IMR-90 (cell line): Measurements from ENCODE around the gene PLEKHG5. TPM values are rescaled to one million over a fixed set of nuclear protein-coding genes. Genes with fewer than 3 reads are reported as not detected.

Experiments
- ATAC-seq: fragments of 200-7000 bp; cut with Tn5 transposase; 2 replicates; pipeline ENCODE4 v1.9.1; 2020; ENCODE audit warnings: low read depth, mild to moderate bottlenecking, moderate library complexity
- BruUV-seq: library from RNA; stranded (reverse); fragments of 400-500 nt; replicated peaks from 2 replicates; lab custom pipeline; 2021; lab: Mats Ljungman, UMichigan
- CTCF ChIA-PET: fragments of 300-600 bp; formaldehyde crosslinking; extraction: SDS; loops from one replicate; lab custom pipeline; 2021; ENCODE audit warnings: antibody characterized with exemption; lab: Yijun Ruan, JAX
- POLR2A ChIA-PET: fragments of 300-600 bp; sonication (Branson Sonifier 250); formaldehyde crosslinking; loops from one replicate; lab custom pipeline; 2022; ENCODE audit warnings: antibody characterized with exemption; ENCODE audit not compliant: unreplicated experiment; lab: Charles Lee
- DNase-seq: peaks from one replicate; pipeline ENCODE4 v3.0.0; 2013
- H2AFZ ChIP-seq: replicated peaks from 2 replicates; pipeline ENCODE3; 2013; ENCODE audit warnings: low read length, mild to moderate bottlenecking; ENCODE audit not compliant: poor library complexity
- H2AK5ac ChIP-seq: 2 replicates; pipeline ENCODE4 v1.6.1; 2013; ENCODE audit warnings: low read depth, low read length, inconsistent platforms
- H2AK9ac ChIP-seq: replicated peaks from 2 replicates; pipeline ENCODE3; 2013; ENCODE audit warnings: mild to moderate bottlenecking, low read depth, low read length, moderate library complexity; ENCODE audit not compliant: poor library complexity
- H2BK120ac ChIP-seq: 2 replicates; pipeline ENCODE4 v1.6.1; 2013; ENCODE audit warnings: low read depth, low read length, inconsistent platforms
- H2BK15ac ChIP-seq: 3 replicates; pipeline ENCODE4 v1.6.1; 2013; ENCODE audit warnings: low read depth, low read length, inconsistent platforms
- H2BK20ac ChIP-seq: 2 replicates; pipeline ENCODE4 v1.6.1; 2013; ENCODE audit warnings: low read depth, mild to moderate bottlenecking, inconsistent platforms, low read length, moderate library complexity
- H2BK5ac ChIP-seq: 2 replicates; pipeline ENCODE4 v1.6.1; 2013; ENCODE audit warnings: mild to moderate bottlenecking, low read depth, low read length, inconsistent platforms; ENCODE audit not compliant: poor library complexity, severe bottlenecking
- H3K14ac ChIP-seq: replicated peaks from 2 replicates; pipeline ENCODE4 v1.6.1; 2013; ENCODE audit warnings: low read depth, low read length, inconsistent platforms
- H3K18ac ChIP-seq: 2 replicates; pipeline ENCODE4 v1.6.1; 2013; ENCODE audit warnings: low read depth, low read length, control low read depth
- H3K23ac ChIP-seq: 2 replicates; pipeline ENCODE4 v1.6.1; 2013; ENCODE audit warnings: low read depth, low read length, inconsistent platforms
- H3K27ac ChIP-seq: 2 replicates; pipeline ENCODE4 v1.5.1; 2013; ENCODE audit warnings: mild to moderate bottlenecking, control low read depth, low read length; ENCODE audit not compliant: insufficient read depth
- H3K27me3 ChIP-seq: 2 replicates; pipeline ENCODE4 v1.6.1; 2013; ENCODE audit warnings: low read length; ENCODE audit not compliant: control insufficient read depth, insufficient read depth
- H3K36me3 ChIP-seq: 2 replicates; pipeline ENCODE4 v1.6.1; 2013; ENCODE audit warnings: low read length, mixed read lengths; ENCODE audit not compliant: control insufficient read depth, insufficient read depth
- H3K4ac ChIP-seq: 2 replicates; pipeline ENCODE4 v1.6.1; 2013; ENCODE audit warnings: low read depth, low read length, inconsistent platforms
- H3K4me1 ChIP-seq: 2 replicates; pipeline ENCODE4 v1.6.1; 2013; ENCODE audit warnings: low read length, mixed read lengths; ENCODE audit not compliant: control insufficient read depth, insufficient read depth
- H3K4me2 ChIP-seq: 2 replicates; pipeline ENCODE4 v1.6.1; 2013; ENCODE audit warnings: low read depth, mild to moderate bottlenecking, control low read depth, low read length, moderate library complexity
- H3K4me3 ChIP-seq: 2 replicates; pipeline ENCODE4 v1.5.1; 2013; ENCODE audit warnings: low read depth, mild to moderate bottlenecking, control low read depth, low read length, moderate library complexity; ENCODE audit not compliant: insufficient read depth
- H3K56ac ChIP-seq: 2 replicates; pipeline ENCODE4 v1.6.1; 2013; ENCODE audit warnings: low read length, inconsistent platforms; ENCODE audit not compliant: insufficient read depth; ENCODE audit errors: extremely low read depth
- H3K79me1 ChIP-seq, 2 experiments: 2 replicates each; pipeline ENCODE4 v1.6.1; 2013; ENCODE audit warnings: low read length in 2 of 2, inconsistent platforms in 1 of 2, low read depth in 1 of 2
- H3K9ac ChIP-seq: 2 replicates; pipeline ENCODE4 v1.6.1; 2013; ENCODE audit warnings: low read depth, low read length, control low read depth
- H3K9me1 ChIP-seq: 2 replicates; pipeline ENCODE4 v1.6.1; 2013; ENCODE audit warnings: low read length, inconsistent platforms; ENCODE audit not compliant: insufficient read depth
- H3K9me3 ChIP-seq: 2 replicates; pipeline ENCODE4 v1.6.1; 2013; ENCODE audit warnings: low read length; ENCODE audit not compliant: control insufficient read depth, insufficient read depth
- H4K20me1 ChIP-seq: 2 replicates; pipeline ENCODE4 v1.6.1; 2013; ENCODE audit warnings: low read length, inconsistent platforms; ENCODE audit not compliant: insufficient read depth
- H4K5ac ChIP-seq: 2 replicates; pipeline ENCODE4 v1.6.1; 2013; ENCODE audit warnings: mild to moderate bottlenecking, low read depth, low read length, control low read depth
- H4K8ac ChIP-seq, 2 experiments: 2 replicates each; pipeline ENCODE4 v1.6.1; 2013; ENCODE audit warnings: low read depth in 2 of 2, low read length in 2 of 2, control low read depth in 1 of 2, inconsistent platforms in 1 of 2
- H4K91ac ChIP-seq: 2 replicates; pipeline ENCODE4 v1.6.1; 2013; ENCODE audit warnings: low read depth, low read length, inconsistent platforms; ENCODE audit not compliant: insufficient read depth
- BHLHE40 ChIP-seq: fragments of 150-350 bp; IDR thresholded peaks from 2 replicates; pipeline ENCODE4 v1.6.1; 2016; ENCODE audit warnings: mild to moderate bottlenecking, low read depth, low read length
- CEBPB ChIP-seq: IDR thresholded peaks from 2 replicates; pipeline ENCODE4 v1.6.1; 2012; ENCODE audit warnings: low read depth, low read length, improper control_type of control experiment
- CHD1 ChIP-seq: IDR thresholded peaks from 2 replicates; pipeline ENCODE4 v1.6.1; 2012; ENCODE audit warnings: low read depth, low read length, improper control_type of control experiment
- FOS ChIP-seq: fragments of 150-350 bp; IDR thresholded peaks from 2 replicates; pipeline ENCODE4 v1.6.1; 2016; ENCODE audit warnings: low read depth, low read length
- MAFK ChIP-seq: IDR thresholded peaks from 2 replicates; pipeline ENCODE4 v1.6.1; 2012; ENCODE audit warnings: low read depth, low read length, improper control_type of control experiment
- MAZ ChIP-seq: IDR thresholded peaks from 2 replicates; pipeline ENCODE4 v1.6.1; 2012; ENCODE audit warnings: low read depth, mild to moderate bottlenecking, low read length, improper control_type of control experiment, moderate library complexity, borderline replicate concordance
- MXI1 ChIP-seq: IDR thresholded peaks from 2 replicates; pipeline ENCODE4 v1.6.1; 2012; ENCODE audit warnings: low read depth, mild to moderate bottlenecking, low read length, moderate library complexity, borderline replicate concordance
- NFE2L2 ChIP-seq: fragments of 150-350 bp; IDR thresholded peaks from 2 replicates; pipeline ENCODE4 v1.6.1; 2016; ENCODE audit warnings: low read depth, mild to moderate bottlenecking, low read length
- POLR2A ChIP-seq: IDR thresholded peaks from 2 replicates; pipeline ENCODE4 v1.6.1; 2012; ENCODE audit warnings: mild to moderate bottlenecking, low read depth, low read length
- RAD21 ChIP-seq: IDR thresholded peaks from 2 replicates; pipeline ENCODE4 v1.6.1; 2012; ENCODE audit warnings: low read length, improper control_type of control experiment
- RCOR1 ChIP-seq: IDR thresholded peaks from 2 replicates; pipeline ENCODE4 v1.6.1; 2012; ENCODE audit warnings: mild to moderate bottlenecking, low read length, improper control_type of control experiment; ENCODE audit not compliant: insufficient replicate concordance
- RFX5 ChIP-seq: IDR thresholded peaks from 2 replicates; pipeline ENCODE4 v1.8.0; 2012; ENCODE audit warnings: low read depth, mild to moderate bottlenecking, low read length, moderate library complexity
- SMC3 ChIP-seq: fragments of 150-350 bp; IDR thresholded peaks from 2 replicates; pipeline ENCODE4 v1.6.1; 2016; ENCODE audit warnings: low read depth, mild to moderate bottlenecking, antibody characterized with exemption, low read length, moderate library complexity
- USF2 ChIP-seq: fragments of 150-350 bp; IDR thresholded peaks from 2 replicates; pipeline ENCODE4 v1.6.1; 2017; ENCODE audit warnings: mild to moderate bottlenecking, antibody characterized with exemption, low read length, low read depth
- WGBS, 2 experiments: methylation state at CpG; one replicate each; pipeline versions ENCODE4 v1.1.5 to v1.1.7; 2013; ENCODE audit warnings: missing lambda C conversion rate in 2 of 2; ENCODE audit not compliant: insufficient read length in 1 of 2; ENCODE audit errors: extremely low coverage in 2 of 2; 5-methylcytosine and 5-hydroxymethylcytosine counted together
- dilution Hi-C: fragments of 300-500 bp; cut with HindIII; formaldehyde crosslinking; loops from one replicate; pipeline ENCODE4 v1.14.3; 2018; ENCODE audit warnings: low sequenced_read_pairs; ENCODE audit not compliant: unreplicated experiment
- in situ Hi-C: fragments of 300-500 bp; cut with MboI; formaldehyde crosslinking; loops from 3 replicates; pipeline ENCODE4 v1.14.3; 2019; ENCODE audit warnings: low sequenced_read_pairs, inconsistent platforms, mixed read lengths
- intact Hi-C: fragments of 100-400 bp; cut with micrococcal nuclease; formaldehyde crosslinking; loops from 2 replicates; pipeline ENCODE4 v1.10.0; 2022
- polyA plus RNA-seq, 3 experiments: library from polyadenylated mRNA; depleted of rRNA; stranded (reverse); fragments of >200 nt; gene quantifications; 2 replicates each; pipeline ENCODE4 v1.2.3, GENCODE V29; 2012; ENCODE audit warnings: low replicate concordance in 1 of 3
- total RNA-seq: library from RNA; depleted of rRNA; stranded (reverse); fragments of >200 nt; gene quantifications from 2 replicates; pipeline ENCODE4 v1.2.3, GENCODE V29; 2012
- TF ChIP-seq, protein P1 (sequence below): conservative IDR thresholded peaks from 2 replicates; pipeline ENCODE4 v1.5.1; 2012; ENCODE audit warnings: mild to moderate bottlenecking, low read depth, low read length, improper control_type of control experiment
- TF ChIP-seq, protein P2 (sequence below): fragments of 150-350 bp; IDR thresholded peaks from 2 replicates; pipeline ENCODE4 v1.6.1; 2016; ENCODE audit warnings: low read depth, mild to moderate bottlenecking, low read length, moderate library complexity, borderline replicate concordance

Gene PLEKHG5
- total and polyA plus RNA-seq, 2 of the 4 experiments (the other 2 are of a cell fraction), result 4.8 to 11.6 TPM

DNA sequence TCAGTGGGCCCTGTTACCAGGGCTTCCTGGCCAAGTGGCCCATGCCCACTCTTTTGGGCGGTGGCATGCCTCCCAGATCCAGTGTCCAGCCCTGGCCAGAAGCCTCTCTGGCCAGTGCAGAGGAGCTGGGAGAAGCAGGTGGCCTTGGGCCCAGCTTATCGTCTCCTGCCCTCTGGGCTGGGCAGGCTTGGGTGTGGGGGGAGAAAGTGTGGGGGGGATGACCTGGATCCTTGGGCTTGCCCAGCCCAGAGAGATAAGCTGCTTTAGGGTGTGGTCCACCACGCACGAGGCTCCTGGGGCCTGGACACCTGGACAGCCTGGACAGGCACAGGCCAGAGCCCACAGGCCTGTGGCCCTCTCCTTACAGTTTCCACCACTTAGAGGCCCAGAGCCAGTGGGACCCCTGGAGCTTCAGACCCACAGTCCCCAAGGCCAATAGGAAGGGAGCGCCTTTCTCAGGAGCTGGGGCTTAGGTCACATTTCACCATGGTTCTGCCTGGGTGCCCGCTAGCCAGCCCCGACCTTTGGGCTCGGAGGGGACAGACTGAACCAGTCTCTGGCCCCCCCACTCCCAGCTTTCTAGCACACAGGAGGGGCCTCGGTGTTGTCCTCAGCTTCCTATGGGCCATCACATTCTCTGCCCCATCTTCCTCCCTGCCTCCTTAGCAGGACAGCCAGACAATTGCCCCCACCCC is 65.0 kb downstream of the PLEKHG5 start:
- H3K4me3 ChIP-seq, result no peak overlapping the region
- in situ Hi-C loops, result no loop called here
- no peak for TF ChIP-seq SMC3
- no peak for TF ChIP-seq CHD1
- TF ChIP-seq BHLHE40, result no peak
- no peak for TF ChIP-seq POLR2A
- TF ChIP-seq NFE2L2, result no peak
- no peak for TF ChIP-seq RFX5
- TF ChIP-seq MAFK, result no peak
- TF ChIP-seq CEBPB, result no peak
- no peak for TF ChIP-seq MAZ
- TF ChIP-seq USF2, result no peak
- TF ChIP-seq RCOR1, result no peak
- no peak for TF ChIP-seq MXI1
- no peak for TF ChIP-seq RAD21
- TF ChIP-seq, protein P1, sequence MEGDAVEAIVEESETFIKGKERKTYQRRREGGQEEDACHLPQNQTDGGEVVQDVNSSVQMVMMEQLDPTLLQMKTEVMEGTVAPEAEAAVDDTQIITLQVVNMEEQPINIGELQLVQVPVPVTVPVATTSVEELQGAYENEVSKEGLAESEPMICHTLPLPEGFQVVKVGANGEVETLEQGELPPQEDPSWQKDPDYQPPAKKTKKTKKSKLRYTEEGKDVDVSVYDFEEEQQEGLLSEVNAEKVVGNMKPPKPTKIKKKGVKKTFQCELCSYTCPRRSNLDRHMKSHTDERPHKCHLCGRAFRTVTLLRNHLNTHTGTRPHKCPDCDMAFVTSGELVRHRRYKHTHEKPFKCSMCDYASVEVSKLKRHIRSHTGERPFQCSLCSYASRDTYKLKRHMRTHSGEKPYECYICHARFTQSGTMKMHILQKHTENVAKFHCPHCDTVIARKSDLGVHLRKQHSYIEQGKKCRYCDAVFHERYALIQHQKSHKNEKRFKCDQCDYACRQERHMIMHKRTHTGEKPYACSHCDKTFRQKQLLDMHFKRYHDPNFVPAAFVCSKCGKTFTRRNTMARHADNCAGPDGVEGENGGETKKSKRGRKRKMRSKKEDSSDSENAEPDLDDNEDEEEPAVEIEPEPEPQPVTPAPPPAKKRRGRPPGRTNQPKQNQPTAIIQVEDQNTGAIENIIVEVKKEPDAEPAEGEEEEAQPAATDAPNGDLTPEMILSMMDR, result no peak
- TF ChIP-seq, protein P2, sequence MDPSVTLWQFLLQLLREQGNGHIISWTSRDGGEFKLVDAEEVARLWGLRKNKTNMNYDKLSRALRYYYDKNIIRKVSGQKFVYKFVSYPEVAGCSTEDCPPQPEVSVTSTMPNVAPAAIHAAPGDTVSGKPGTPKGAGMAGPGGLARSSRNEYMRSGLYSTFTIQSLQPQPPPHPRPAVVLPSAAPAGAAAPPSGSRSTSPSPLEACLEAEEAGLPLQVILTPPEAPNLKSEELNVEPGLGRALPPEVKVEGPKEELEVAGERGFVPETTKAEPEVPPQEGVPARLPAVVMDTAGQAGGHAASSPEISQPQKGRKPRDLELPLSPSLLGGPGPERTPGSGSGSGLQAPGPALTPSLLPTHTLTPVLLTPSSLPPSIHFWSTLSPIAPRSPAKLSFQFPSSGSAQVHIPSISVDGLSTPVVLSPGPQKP, result no peak
- no peak for TF ChIP-seq FOS
- H3K79me1 ChIP-seq, result no peaks in the 10 kb centered on the region
- H3K27me3 ChIP-seq, result peaks cover 82% of the 10 kb centered on the region
- no peak overlapping the region for H2AFZ ChIP-seq
- H3K9me3 ChIP-seq, result no peaks in the 10 kb centered on the region
- peaks cover 11% of the 10 kb centered on the region; the same call in 1 of the 2 replicates for H4K20me1 ChIP-seq
- H2BK20ac ChIP-seq, result no peak overlapping the region
- intact Hi-C loops, result no loop called here
- POLR2A ChIA-PET, result no interaction called here
- no peak overlapping the region for H4K91ac ChIP-seq
- H2BK120ac ChIP-seq, result no peak overlapping the region
- H4K5ac ChIP-seq, result no peak overlapping the region
- BruUV-seq, result no TSS peak
- H3K4me2 ChIP-seq, result no peak overlapping the region
- no peak overlapping the region for H3K4ac ChIP-seq
- no peak overlapping the region for H2AK5ac ChIP-seq
- no peaks in the 10 kb centered on the region for H3K36me3 ChIP-seq
- ATAC-seq (no peak), DNase-seq (no peak)
- 75% methylated on average over 3 of the region's 9 CpGs; no CpG with 5 or more reads in 1 of the 2 experiments for WGBS, 2 experiments
- no peak overlapping the region for H3K9ac ChIP-seq
- peaks cover 3% of the 10 kb centered on the region; the same call in 1 of the 2 replicates for H3K4me1 ChIP-seq
- no peak overlapping the region for H3K27ac ChIP-seq
- no peak overlapping the region for H3K14ac ChIP-seq
- no peak overlapping the region for H3K18ac ChIP-seq
- H2BK5ac ChIP-seq, result no peak overlapping the region
- H3K56ac ChIP-seq, result no peak overlapping the region
- no peak overlapping the region for H2AK9ac ChIP-seq
- no peak overlapping the region for H4K8ac ChIP-seq
- CTCF ChIA-PET, result interaction anchor here (0.5 kb wide), 1 partner anchor 185 kb away, joined by 4 read pairs; no protein-coding TSS in a partner anchor
- no peak overlapping the region for H2BK15ac ChIP-seq
- dilution Hi-C loops, result no loop called here
- no peak overlapping the region for H3K23ac ChIP-seq
- H3K9me1 ChIP-seq, result no peaks in the 10 kb centered on the region
